Cardiac muscle cell (in vitro differentiated cells and primary cell): ENCODE data around the gene SPATA21. TPM values are rescaled to one million over a fixed set of nuclear protein-coding genes. Genes with fewer than 3 reads are reported as not detected.

Source experiments
- DNase-seq, 2 donors: peaks; one replicate each; pipeline versions ENCODE4 v3.0.0 to v3.0.0-alpha.2; 2010 to 2017; ENCODE audit warnings: low read depth in 1 of 2, low spot score in 1 of 2
- H3K27ac ChIP-seq: fragments of 200-600 bp; sonication (generic); 2 replicates; pipeline ENCODE4 v1.5.1; 2016
- H3K27me3 ChIP-seq: fragments of 200-600 bp; sonication (generic); 2 replicates; pipeline ENCODE4 v1.6.0; 2016; ENCODE audit warnings: control low read depth
- H3K36me3 ChIP-seq: fragments of 200-600 bp; sonication (generic); 2 replicates; pipeline ENCODE4 v1.5.1; 2016; ENCODE audit warnings: control low read depth
- H3K4me1 ChIP-seq: fragments of 200-600 bp; sonication (generic); 2 replicates; pipeline ENCODE4 v1.8.1; 2017; ENCODE audit warnings: low read depth, mild to moderate bottlenecking, mixed run types
- H3K4me3 ChIP-seq: fragments of 200-600 bp; sonication (generic); 2 replicates; pipeline ENCODE4 v1.5.1; 2016; ENCODE audit warnings: mild to moderate bottlenecking
- H3K9me3 ChIP-seq: fragments of 200-600 bp; sonication (generic); 2 replicates; pipeline ENCODE4 v1.5.1; 2017; ENCODE audit warnings: low read depth, mild to moderate bottlenecking, control low read depth
- polyA plus RNA-seq: library from polyadenylated mRNA; unstranded; fragments of >200 nt; fragmentation: Nextera tagmentation; extraction: Ambion mirVana; gene quantifications from 2 replicates; pipeline ENCODE4 v1.2.1, GENCODE V29; 2016
- total RNA-seq: library from RNA; depleted of rRNA; stranded (reverse); fragments of >200 nt; gene quantifications from 2 replicates; pipeline ENCODE4 v1.2.3, GENCODE V29; 2016
- TF ChIP-seq, protein P1 (sequence below): IDR thresholded peaks from 2 replicates; pipeline ENCODE4 v1.5.1; 2012; ENCODE audit warnings: low read depth, mild to moderate bottlenecking, low read length

The SPATA21 gene
- total and polyA plus RNA-seq, 2 experiments from 2014 or later, result 0.18 TPM; not detected in 1

DNA sequence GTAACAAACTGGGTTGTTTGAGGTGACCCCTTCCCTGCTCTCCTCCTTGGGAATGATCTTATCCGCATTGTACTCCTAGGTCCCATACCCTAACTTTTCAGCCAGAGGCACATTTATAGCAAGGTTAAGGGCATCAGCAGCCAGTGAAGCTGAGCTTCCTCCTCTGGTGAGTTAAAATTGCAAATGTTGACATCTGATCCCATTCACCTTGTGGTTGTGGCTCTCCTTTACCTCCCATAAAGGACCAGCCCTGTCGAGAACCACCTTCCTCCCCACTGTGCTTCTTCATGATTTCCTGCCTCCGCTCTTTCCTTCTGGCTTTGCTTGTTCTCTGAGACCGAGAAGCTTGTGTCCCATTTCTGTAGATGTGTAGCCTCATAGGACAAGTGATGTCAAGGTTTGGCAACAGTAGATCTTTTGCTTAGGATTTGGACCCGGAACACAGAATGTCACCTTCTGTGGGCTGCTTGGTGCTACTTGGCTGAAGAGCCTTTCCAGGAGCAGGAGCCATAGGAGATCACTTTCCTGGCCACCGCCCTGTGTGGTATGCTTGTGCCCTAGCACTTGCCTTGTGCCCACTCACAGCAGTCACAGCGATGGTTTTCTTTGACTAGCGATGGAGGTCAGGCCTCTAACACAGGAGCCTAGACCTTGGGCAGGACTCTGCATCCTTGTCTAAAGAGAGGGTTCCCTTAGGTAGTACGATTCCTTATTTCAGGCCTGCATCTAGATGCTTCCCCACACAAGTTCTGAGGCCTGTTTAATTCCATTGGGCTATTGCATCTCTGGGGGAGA is 51.4 kb downstream of the SPATA21 start:
- H3K9me3 ChIP-seq, result no peaks in the 10 kb centered on the region
- DNase-seq, result no peak

GRCh38 chr1:16383888-16384287 is 53.3 kb downstream of the SPATA21 start:
- Histone ChIP-seq H3K27ac (no peak overlapping the region), H3K36me3 (no peaks in the 10 kb centered on the region), H3K4me3 (no peak overlapping the region), H3K4me1 (peaks cover 3% of the 10 kb centered on the region), H3K27me3 (no peaks in the 10 kb centered on the region), H3K9me3 (no peaks in the 10 kb centered on the region)
- no peak for DNase-seq
- TF ChIP-seq, protein P1, sequence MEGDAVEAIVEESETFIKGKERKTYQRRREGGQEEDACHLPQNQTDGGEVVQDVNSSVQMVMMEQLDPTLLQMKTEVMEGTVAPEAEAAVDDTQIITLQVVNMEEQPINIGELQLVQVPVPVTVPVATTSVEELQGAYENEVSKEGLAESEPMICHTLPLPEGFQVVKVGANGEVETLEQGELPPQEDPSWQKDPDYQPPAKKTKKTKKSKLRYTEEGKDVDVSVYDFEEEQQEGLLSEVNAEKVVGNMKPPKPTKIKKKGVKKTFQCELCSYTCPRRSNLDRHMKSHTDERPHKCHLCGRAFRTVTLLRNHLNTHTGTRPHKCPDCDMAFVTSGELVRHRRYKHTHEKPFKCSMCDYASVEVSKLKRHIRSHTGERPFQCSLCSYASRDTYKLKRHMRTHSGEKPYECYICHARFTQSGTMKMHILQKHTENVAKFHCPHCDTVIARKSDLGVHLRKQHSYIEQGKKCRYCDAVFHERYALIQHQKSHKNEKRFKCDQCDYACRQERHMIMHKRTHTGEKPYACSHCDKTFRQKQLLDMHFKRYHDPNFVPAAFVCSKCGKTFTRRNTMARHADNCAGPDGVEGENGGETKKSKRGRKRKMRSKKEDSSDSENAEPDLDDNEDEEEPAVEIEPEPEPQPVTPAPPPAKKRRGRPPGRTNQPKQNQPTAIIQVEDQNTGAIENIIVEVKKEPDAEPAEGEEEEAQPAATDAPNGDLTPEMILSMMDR, result no peak

More for the DNA sequence above, 51.4 kb downstream of the SPATA21 start:
- H3K27ac ChIP-seq, result peak overlapping the region; percentile 1
- H3K4me3 ChIP-seq, result no peak overlapping the region
- peaks cover 6% of the 10 kb centered on the region for H3K4me1 ChIP-seq
- TF ChIP-seq, protein P1, result no peak
- no peaks in the 10 kb centered on the region for H3K36me3 ChIP-seq
- H3K27me3 ChIP-seq, result no peaks in the 10 kb centered on the region

GRCh38 chr1:16380868-16381267 is 56.4 kb downstream of the SPATA21 start:
- Histone ChIP-seq H3K4me1 (peaks cover 12% of the 10 kb centered on the region), H3K27ac (no peak overlapping the region), H3K36me3 (no peaks in the 10 kb centered on the region), H3K4me3 (no peak overlapping the region), H3K9me3 (no peaks in the 10 kb centered on the region), H3K27me3 (no peaks in the 10 kb centered on the region)
- TF ChIP-seq, protein P1, result no peak
- no peak for DNase-seq

DNA sequence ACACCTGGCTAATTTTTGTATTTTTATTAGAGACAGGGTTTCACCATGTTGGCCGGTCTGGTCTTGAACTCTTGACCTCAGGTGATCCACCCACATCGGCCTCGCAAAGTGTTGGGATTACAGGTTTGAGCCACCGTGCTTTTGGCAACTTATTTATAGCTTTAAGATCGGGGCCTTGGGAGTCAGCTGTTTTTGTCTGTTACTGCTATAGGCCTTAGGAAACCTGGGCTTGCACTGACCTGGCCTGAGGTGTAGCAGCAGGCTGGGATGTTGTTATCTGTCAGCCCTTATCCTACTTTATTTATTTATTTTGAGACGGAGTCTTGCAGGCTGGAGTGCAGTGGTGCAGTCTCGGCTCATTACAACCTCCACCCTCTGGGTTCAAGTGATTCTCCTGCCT is 58.8 kb downstream of the SPATA21 start:
- Histone ChIP-seq H3K9me3 (no peaks in the 10 kb centered on the region), H3K4me3 (no peak overlapping the region), H3K27me3 (no peaks in the 10 kb centered on the region), H3K27ac (no peak overlapping the region), H3K4me1 (peaks cover 17% of the 10 kb centered on the region), H3K36me3 (no peaks in the 10 kb centered on the region)
- TF ChIP-seq, protein P1, result no peak
- DNase-seq, result no peak

GRCh38 chr1:16376971-16377370 is 60.3 kb downstream of the SPATA21 start:
- H3K27me3 ChIP-seq, result no peaks in the 10 kb centered on the region

More at GRCh38 chr1:16376971-16377370, 60.3 kb downstream of the SPATA21 start:
- H3K27ac ChIP-seq, result peak overlapping the region; percentile 77
- H3K9me3 ChIP-seq, result no peaks in the 10 kb centered on the region
- peaks cover 17% of the 10 kb centered on the region for H3K4me1 ChIP-seq
- TF ChIP-seq, protein P1, result no peak
- no peaks in the 10 kb centered on the region for H3K36me3 ChIP-seq
- no peak for DNase-seq
- no peak overlapping the region for H3K4me3 ChIP-seq
